ENCODE measurements around the gene SH2D4B. TPM values are rescaled to one million over a fixed set of nuclear protein-coding genes. Genes with fewer than 3 reads are reported as not detected.
A peak's percentile ranks its signal among the peaks of the same experiment; 100 is the strongest.

SH2D4B gene
- total RNA-seq, 1 experiment from 2014 or later, result 0.22 TPM

- TF ChIP-seq FOSL1 (IDR thresholded peaks at IDR 0.05; ENCODE audit: low read depth), result peak; percentile 68
- TF ChIP-seq YY1 (IDR thresholded peaks at IDR 0.05; ENCODE audit: extremely low read depth, insufficient replicate concordance, low read depth, low read length), result no peak
- no peak for TF ChIP-seq SIN3A (IDR thresholded peaks at IDR 0.05; ENCODE audit: low read depth)
- no peak for TF ChIP-seq CTCF (IDR thresholded peaks at IDR 0.05 in 2 of 3, conservative IDR thresholded peaks at IDR 0.05 in 1 of 3; ENCODE audit: borderline replicate concordance in 1 of 3, insufficient read depth in 1 of 3, low read depth in 2 of 3, low read length in 2 of 3)
- no peak for TF ChIP-seq EZH2 (IDR thresholded peaks at IDR 0.05)
- no peak; the same call in 1 of the 2 replicates for TF ChIP-seq CEBPB (IDR thresholded peaks at IDR 0.05; ENCODE audit: low read depth)
- no peak for TF ChIP-seq TCF7L2 (IDR thresholded peaks at IDR 0.05; ENCODE audit: borderline replicate concordance, extremely low read depth, insufficient read depth, insufficient read length)
- TF ChIP-seq POLR2A (IDR thresholded peaks at IDR 0.05; ENCODE audit: borderline replicate concordance, extremely low read depth, insufficient read depth, insufficient read length), result no peak
- no peak for TF ChIP-seq CBX3 (IDR thresholded peaks at IDR 0.05; ENCODE audit: low read depth)
- TF ChIP-seq POLR2AphosphoS5 (IDR thresholded peaks at IDR 0.05; ENCODE audit: low read depth, low read length), result peak; percentile 38; the same call in 1 of the 2 replicates
- TF ChIP-seq EGR1 (IDR thresholded peaks at IDR 0.05; ENCODE audit: low read depth), result no peak
- TF ChIP-seq SRF (IDR thresholded peaks at IDR 0.05; ENCODE audit: low read depth), result no peak
- no peak for TF ChIP-seq ATF3 (IDR thresholded peaks at IDR 0.05)
- TF ChIP-seq ZNF274 (IDR thresholded peaks at IDR 0.05; ENCODE audit: low read depth, low read length), result no peak
- no peak for TF ChIP-seq ELF1 (IDR thresholded peaks at IDR 0.05; ENCODE audit: borderline replicate concordance, low read depth)
Measured at GRCh38 chr10:80509403-80510161, 28.1 kb upstream of the SH2D4B start (continued).
